HEK293 (cell line): Measurements from ENCODE around the gene CTBP2.

Source experiments
- CTCF ChIA-PET: fragments of 350-600 bp; formaldehyde crosslinking; extraction: SDS; loops from one replicate; lab custom pipeline; 2021; ENCODE audit warnings: antibody characterized with exemption; lab: Yijun Ruan, JAX
- POLR2A ChIA-PET: fragments of 300-600 bp; formaldehyde crosslinking; extraction: SDS; loops from one replicate; lab custom pipeline; 2020; ENCODE audit warnings: antibody characterized with exemption, inconsistent platforms; lab: Yijun Ruan, JAX
- H3K27ac ChIP-seq: fragments of 200-500 bp; sonication (Bioruptor generic); 2 replicates; pipeline ENCODE4 v1.5.1; 2014; ENCODE audit warnings: low read depth, low read length, control low read depth, inconsistent platforms; ENCODE audit errors: extremely low read depth
- H3K36me3 ChIP-seq, 2 experiments: fragments of 200-500 bp in 1 of 2; sonication (Bioruptor generic) in 1 of 2; 1 replicate in 1 of 2; 2 replicates in 1 of 2; pipeline ENCODE4 v1.5.1; 2014 to 2017; ENCODE audit warnings: inconsistent platforms in 2 of 2, low read length in 2 of 2; ENCODE audit not compliant: control insufficient read depth in 2 of 2, insufficient read depth in 1 of 2
- H3K4me1 ChIP-seq: fragments of 200-500 bp; sonication (Bioruptor generic); 2 replicates; pipeline ENCODE4 v1.5.1; 2014; ENCODE audit warnings: mild to moderate bottlenecking, low read length, inconsistent platforms; ENCODE audit not compliant: control insufficient read depth, insufficient read depth
- H3K4me3 ChIP-seq: 2 replicates; pipeline ENCODE4 v1.5.1; 2011; ENCODE audit warnings: low read depth, mild to moderate bottlenecking, control low read depth, low read length, moderate library complexity
- H3K9me3 ChIP-seq: fragments of 200-500 bp; sonication (Bioruptor generic); 2 replicates; pipeline ENCODE4 v1.5.1; 2014; ENCODE audit warnings: low read depth, low read length, inconsistent platforms; ENCODE audit not compliant: control insufficient read depth, insufficient read depth
- HIC1 ChIP-seq: fragments of 450-650 bp; formaldehyde crosslinking; IDR thresholded peaks from 2 replicates; pipeline ENCODE4 v1.5.1; 2016; ENCODE audit warnings: missing biosample characterization, missing genetic modification characterization
- IKZF3 ChIP-seq: fragments of 450-650 bp; IDR thresholded peaks from 2 replicates; pipeline ENCODE4 v1.5.0; 2018; ENCODE audit warnings: missing biosample characterization, mild to moderate bottlenecking, missing genetic modification characterization, moderate library complexity
- PATZ1 ChIP-seq: fragments of 450-650 bp; formaldehyde crosslinking; IDR thresholded peaks from 2 replicates; pipeline ENCODE4 v1.5.1; 2016; ENCODE audit warnings: missing biosample characterization, missing genetic modification characterization
- ZBTB17 ChIP-seq: fragments of 450-650 bp; formaldehyde crosslinking; IDR thresholded peaks from 2 replicates; pipeline ENCODE4 v1.5.1; 2016; ENCODE audit warnings: missing biosample characterization, missing genetic modification characterization
- ZFP41 ChIP-seq: fragments of 450-650 bp; formaldehyde crosslinking; IDR thresholded peaks from 2 replicates; pipeline ENCODE4 v1.5.1; 2016; ENCODE audit warnings: missing biosample characterization, missing genetic modification characterization, borderline replicate concordance
- ZIC2 ChIP-seq: fragments of 450-650 bp; formaldehyde crosslinking; IDR thresholded peaks from 2 replicates; pipeline ENCODE4 v1.5.1; 2016; ENCODE audit warnings: missing biosample characterization, missing genetic modification characterization
- ZNF2 ChIP-seq: fragments of 450-650 bp; formaldehyde crosslinking; IDR thresholded peaks from 2 replicates; pipeline ENCODE4 v1.5.1; 2016; ENCODE audit warnings: missing biosample characterization, missing genetic modification characterization
- ZNF423 ChIP-seq: fragments of 450-650 bp; formaldehyde crosslinking; IDR thresholded peaks from 2 replicates; pipeline ENCODE4 v1.5.1; 2016; ENCODE audit warnings: missing biosample characterization, missing genetic modification characterization
- ZNF449 ChIP-seq: fragments of 450-650 bp; formaldehyde crosslinking; IDR thresholded peaks from 2 replicates; pipeline ENCODE4 v1.5.1; 2017; ENCODE audit warnings: missing biosample characterization, mild to moderate bottlenecking, missing genetic modification characterization, moderate library complexity
- ZNF600 ChIP-seq: fragments of 450-650 bp; formaldehyde crosslinking; IDR thresholded peaks from 2 replicates; pipeline ENCODE4 v1.5.1; 2016; ENCODE audit warnings: missing biosample characterization, missing genetic modification characterization
- ZNF610 ChIP-seq: fragments of 450-650 bp; formaldehyde crosslinking; IDR thresholded peaks from 2 replicates; pipeline ENCODE4 v1.5.1; 2016; ENCODE audit warnings: missing biosample characterization, missing genetic modification characterization, borderline replicate concordance
- ZNF623 ChIP-seq: fragments of 450-650 bp; formaldehyde crosslinking; IDR thresholded peaks from 2 replicates; pipeline ENCODE4 v1.5.1; 2016; ENCODE audit warnings: missing biosample characterization, missing genetic modification characterization
- ZSCAN16 ChIP-seq: fragments of 450-650 bp; formaldehyde crosslinking; IDR thresholded peaks from 2 replicates; pipeline ENCODE4 v1.5.1; 2016; ENCODE audit warnings: missing biosample characterization, missing genetic modification characterization
- ZSCAN4 ChIP-seq: fragments of 450-650 bp; formaldehyde crosslinking; IDR thresholded peaks from 2 replicates; pipeline ENCODE4 v1.5.1; 2017; ENCODE audit warnings: missing biosample characterization, missing genetic modification characterization
- TF ChIP-seq, protein P1 (sequence below): fragments of 450-650 bp; formaldehyde crosslinking; IDR thresholded peaks from 2 replicates; pipeline ENCODE4 v1.5.1; 2017; ENCODE audit warnings: missing biosample characterization, missing genetic modification characterization

Gene CTBP2

GRCh38 chr10:125153703-125154490, 6.5 kb downstream of the CTBP2 start:
- no peak overlapping the region for H3K4me3 ChIP-seq
- 0 out of 2 replicates have a peak overlapping the region, but pooled peaks have one; percentile 4 for H3K27ac ChIP-seq
- ChIA-PET CTCF (interaction anchor here (0.7 to 1.9 kb wide), 3 partner anchors 9 to 106 kb away, joined by 3 to 4 read pairs (median 3); no protein-coding TSS in a partner anchor), POLR2A (interaction anchor here (0.5 kb wide), 1 partner anchor 165 kb away, joined by 4 read pairs; no protein-coding TSS in a partner anchor)
- H3K9me3 ChIP-seq = no peaks in the 10 kb centered on the region
- TF ChIP-seq ZSCAN4 (peak; percentile 24; the same call in 1 of the 2 replicates), ZNF623 (tag by site-specific recombination) (no peak), ZBTB17 (peak; percentile 83)
- H3K36me3 ChIP-seq = peaks cover 0 to 22% of the 10 kb centered on the region in 2 experiments; a peak in 1 of 3 replicates
- peaks cover 58% of the 10 kb centered on the region for H3K4me1 ChIP-seq

- H3K9me3 ChIP-seq = no peaks in the 10 kb centered on the region
- peaks cover 66% of the 10 kb centered on the region for H3K4me1 ChIP-seq
- TF ChIP-seq ZIC2 (tag by site-specific recombination) (peak; percentile 25; the same call in 1 of the 2 replicates), ZSCAN16 (tag by site-specific recombination) (peak; percentile 93), ZNF610 (tag by site-specific recombination) (no peak), IKZF3 (tag by site-specific recombination) (0 out of 2 replicates have a peak, but pooled peaks have one; percentile 4), ZNF449 (tag by site-specific recombination) (peak; percentile 87), ZFP41 (no peak), ZNF423 (tag by site-specific recombination) (peak; percentile 38; the same call in 1 of the 2 replicates), ZNF2 (tag by site-specific recombination) (no peak), HIC1 (tag by site-specific recombination) (0 out of 2 replicates have a peak, but pooled peaks have one; percentile 16), PATZ1 (tag by site-specific recombination) (peak; percentile 33; the same call in 1 of the 2 replicates), ZNF600 (peak; percentile 37; the same call in 1 of the 2 replicates)
- TF ChIP-seq, protein P1, sequence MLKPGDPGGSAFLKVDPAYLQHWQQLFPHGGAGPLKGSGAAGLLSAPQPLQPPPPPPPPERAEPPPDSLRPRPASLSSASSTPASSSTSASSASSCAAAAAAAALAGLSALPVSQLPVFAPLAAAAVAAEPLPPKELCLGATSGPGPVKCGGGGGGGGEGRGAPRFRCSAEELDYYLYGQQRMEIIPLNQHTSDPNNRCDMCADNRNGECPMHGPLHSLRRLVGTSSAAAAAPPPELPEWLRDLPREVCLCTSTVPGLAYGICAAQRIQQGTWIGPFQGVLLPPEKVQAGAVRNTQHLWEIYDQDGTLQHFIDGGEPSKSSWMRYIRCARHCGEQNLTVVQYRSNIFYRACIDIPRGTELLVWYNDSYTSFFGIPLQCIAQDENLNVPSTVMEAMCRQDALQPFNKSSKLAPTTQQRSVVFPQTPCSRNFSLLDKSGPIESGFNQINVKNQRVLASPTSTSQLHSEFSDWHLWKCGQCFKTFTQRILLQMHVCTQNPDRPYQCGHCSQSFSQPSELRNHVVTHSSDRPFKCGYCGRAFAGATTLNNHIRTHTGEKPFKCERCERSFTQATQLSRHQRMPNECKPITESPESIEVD (tag by site-specific recombination) = peak; percentile 60
- TF ChIP-seq, all 188 proteins: peak for 9
- no peak overlapping the region for H3K4me3 ChIP-seq
- CTCF ChIA-PET = interaction anchor here (1.9 kb wide), 1 partner anchor 8 kb away, joined by 4 read pairs; no protein-coding TSS in a partner anchor
- peaks cover 0 to 27% of the 10 kb centered on the region in 2 experiments; a peak in 1 of 3 replicates for H3K36me3 ChIP-seq
- POLR2A ChIA-PET = no interaction called here
- H3K27ac ChIP-seq = peak overlapping the region; percentile 4; the same call in 1 of the 2 replicates
These were observed 7.7 kb downstream of the CTBP2 start for GRCh38 chr10:125152450-125153368.
